ENCODE results near the gene HEPHL1.

The HEPHL1 gene

DNA sequence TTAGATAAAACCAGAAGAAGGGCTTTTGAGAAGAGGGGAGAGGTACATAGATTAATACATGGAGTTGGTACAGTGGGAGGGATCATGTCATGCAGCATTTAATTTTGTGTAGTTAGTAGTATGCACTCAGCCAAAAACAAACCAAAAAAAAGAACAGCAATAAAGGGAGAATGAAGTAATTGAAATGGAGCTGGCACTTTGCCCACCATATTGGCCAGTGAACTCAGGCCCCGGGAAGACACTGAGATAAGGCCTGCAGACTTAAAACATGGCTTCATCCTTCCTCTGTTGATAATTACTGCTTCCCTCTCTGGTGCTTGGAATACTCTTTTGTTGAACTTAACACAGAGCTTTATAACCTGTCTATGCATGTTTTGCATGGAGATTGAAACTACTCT lies 110.6 kb downstream of the HEPHL1 start:
- peak overlapping the region; percentile 98 for H3K4me3 ChIP-seq (ENCODE audit: low read length)
- H3K36me3 ChIP-seq (ENCODE audit: insufficient read depth, low read depth, low read length) = peaks cover 9% of the 10 kb centered on the region
- H3K9ac ChIP-seq (ENCODE audit: low read depth, low read length) = no peak overlapping the region; the same call in 1 of the 2 replicates
- H3K9me3 ChIP-seq (ENCODE audit: insufficient read depth, low read depth, low read length) = no peaks in the 10 kb centered on the region
- no peaks in the 10 kb centered on the region for H3K27me3 ChIP-seq (ENCODE audit: insufficient read depth, low read length)
- H3K27ac ChIP-seq (ENCODE audit: low read length) = no peak overlapping the region
- peaks cover 49% of the 10 kb centered on the region for H3K4me1 ChIP-seq (ENCODE audit: insufficient read depth, low read length)

DNA sequence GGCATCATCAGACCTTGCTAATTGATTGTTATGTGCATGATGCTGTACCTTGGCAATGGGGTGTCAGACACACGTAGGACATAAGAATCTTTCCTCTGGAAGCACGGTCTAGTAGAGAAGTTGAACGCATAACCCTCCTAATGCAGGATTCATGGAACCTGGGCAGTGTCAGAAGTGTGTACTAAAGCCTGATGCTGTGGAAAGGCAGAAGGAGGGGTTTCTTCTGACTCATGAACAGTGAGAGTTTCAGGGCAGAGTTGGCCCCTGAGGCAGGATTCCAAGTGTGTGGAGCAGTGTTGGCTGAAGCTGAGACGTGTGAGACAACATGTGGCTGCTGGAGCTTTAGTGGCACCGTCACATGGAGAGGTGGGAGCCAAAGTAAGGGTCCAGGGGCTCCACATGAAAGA lies 111.0 kb downstream of the HEPHL1 start:
- Histone ChIP-seq H3K4me3 (ENCODE audit: low read length) (peak overlapping the region; percentile 98), H3K4me1 (ENCODE audit: insufficient read depth, low read length) (peaks cover 49% of the 10 kb centered on the region), H3K27me3 (ENCODE audit: insufficient read depth, low read length) (no peaks in the 10 kb centered on the region), H3K36me3 (ENCODE audit: insufficient read depth, low read depth, low read length) (peaks cover 9% of the 10 kb centered on the region), H3K9ac (ENCODE audit: low read depth, low read length) (no peak overlapping the region; the same call in 1 of the 2 replicates), H3K9me3 (ENCODE audit: insufficient read depth, low read depth, low read length) (no peaks in the 10 kb centered on the region), H3K27ac (ENCODE audit: low read length) (no peak overlapping the region)

DNA sequence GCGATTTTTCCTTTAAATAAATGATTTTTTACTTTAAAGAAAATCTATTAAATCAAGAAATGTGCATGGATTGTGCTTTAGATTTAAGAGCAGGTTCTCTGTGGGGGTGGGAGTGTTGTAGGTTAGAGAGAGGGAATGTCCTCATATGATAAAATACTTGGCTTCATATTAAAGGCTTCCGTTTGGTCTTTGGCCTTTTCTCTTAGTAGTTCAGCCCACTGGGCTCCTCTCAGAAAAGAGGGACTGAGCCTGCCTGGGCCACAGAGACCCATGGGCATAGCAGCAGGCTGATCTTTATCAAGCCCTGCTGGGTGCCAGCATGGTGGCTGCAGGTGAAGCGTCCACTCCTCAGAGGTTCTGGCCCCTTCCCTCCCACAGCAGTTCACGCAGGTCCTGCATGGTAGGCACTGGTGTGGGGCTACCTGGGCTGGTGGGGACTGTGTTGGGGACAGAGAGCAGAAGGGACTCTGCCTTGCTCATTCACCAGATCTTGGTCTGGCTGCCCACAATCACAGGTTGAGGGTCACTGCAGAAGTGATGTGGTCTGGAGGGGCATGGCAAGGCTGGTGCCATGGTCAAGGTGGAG lies 111.8 kb downstream of the HEPHL1 start:
- peaks cover 47% of the 10 kb centered on the region for H3K4me1 ChIP-seq (ENCODE audit: insufficient read depth, low read length)
- H3K27ac ChIP-seq (ENCODE audit: low read length) = no peak overlapping the region
- no peaks in the 10 kb centered on the region for H3K9me3 ChIP-seq (ENCODE audit: insufficient read depth, low read depth, low read length)
- peaks cover 9% of the 10 kb centered on the region for H3K36me3 ChIP-seq (ENCODE audit: insufficient read depth, low read depth, low read length)
- no peak overlapping the region for H3K9ac ChIP-seq (ENCODE audit: low read depth, low read length)
- no peaks in the 10 kb centered on the region for H3K27me3 ChIP-seq (ENCODE audit: insufficient read depth, low read length)
- peak overlapping the region; percentile 98; the same call in 1 of the 2 replicates for H3K4me3 ChIP-seq (ENCODE audit: low read length)

DNA sequence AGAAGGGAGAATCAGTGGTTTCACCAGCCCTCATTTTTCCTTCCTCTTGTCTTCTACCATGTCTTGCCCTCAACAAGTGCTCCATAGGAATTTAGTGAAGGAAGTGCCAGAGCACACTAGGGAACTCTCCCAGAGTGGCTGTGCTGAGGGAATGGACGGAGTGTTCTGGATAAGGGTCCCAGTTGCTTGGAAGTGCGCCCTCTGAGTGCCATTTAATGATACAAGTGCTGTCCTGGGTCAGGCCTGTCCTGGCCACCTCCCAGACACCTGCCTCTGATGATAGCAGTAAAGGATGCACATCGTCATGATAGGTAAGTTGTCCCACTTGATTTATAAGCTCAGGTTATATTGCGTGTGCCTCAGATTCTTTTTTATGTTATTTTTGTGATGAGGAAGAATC lies 112.6 kb downstream of the HEPHL1 start:
- H3K4me1 ChIP-seq (ENCODE audit: insufficient read depth, low read length) = peaks cover 48% of the 10 kb centered on the region
- no peak overlapping the region for H3K9ac ChIP-seq (ENCODE audit: low read depth, low read length)
- no peak overlapping the region for H3K27ac ChIP-seq (ENCODE audit: low read length)
- no peaks in the 10 kb centered on the region for H3K27me3 ChIP-seq (ENCODE audit: insufficient read depth, low read length)
- H3K9me3 ChIP-seq (ENCODE audit: insufficient read depth, low read depth, low read length) = no peaks in the 10 kb centered on the region
- H3K36me3 ChIP-seq (ENCODE audit: insufficient read depth, low read depth, low read length) = peaks cover 9% of the 10 kb centered on the region
- H3K4me3 ChIP-seq (ENCODE audit: low read length) = no peak overlapping the region

DNA sequence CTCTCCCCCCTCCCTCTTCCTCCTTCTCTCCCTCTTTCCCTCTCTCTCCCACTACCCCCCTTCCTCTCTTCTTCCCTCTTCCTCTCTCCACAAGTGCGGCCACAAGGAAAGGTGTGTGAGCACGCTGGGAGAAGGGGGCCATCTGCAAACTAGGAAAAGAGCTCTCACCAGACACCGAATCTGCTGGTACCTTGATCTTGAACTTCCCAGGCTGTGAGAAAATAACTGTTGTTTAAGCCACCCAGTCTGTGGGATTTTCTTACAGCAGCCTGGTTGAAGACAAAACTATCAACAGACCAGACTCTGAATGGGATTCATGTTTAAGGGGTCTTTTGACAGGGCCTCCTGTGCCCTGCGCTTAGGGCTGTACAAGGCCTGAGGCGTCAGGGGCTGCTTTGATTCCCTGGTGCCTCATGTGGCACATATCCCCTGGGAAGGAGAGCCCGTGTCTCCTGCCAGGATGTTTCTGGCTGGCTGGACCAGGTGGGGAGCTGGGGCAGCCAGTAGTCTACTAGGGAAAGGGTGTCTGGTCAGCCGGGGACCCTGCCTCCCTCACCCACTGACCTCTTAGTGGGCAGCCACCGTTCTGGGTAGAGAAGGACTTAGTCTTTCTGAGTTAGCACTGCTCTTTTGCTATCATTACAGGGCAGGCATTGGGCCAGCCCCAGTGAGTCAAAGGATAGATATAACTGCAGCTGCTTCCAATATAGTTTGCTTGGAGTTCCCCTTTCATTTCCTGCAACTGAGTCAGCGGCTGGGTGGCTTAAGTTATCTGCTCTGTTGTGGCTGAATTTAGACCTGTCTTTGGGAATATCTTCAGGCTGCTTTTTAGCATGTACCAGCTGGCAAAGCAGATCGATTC lies 113.7 kb downstream of the HEPHL1 start:
- no peaks in the 10 kb centered on the region for H3K9me3 ChIP-seq (ENCODE audit: insufficient read depth, low read depth, low read length)
- H3K4me3 ChIP-seq (ENCODE audit: low read length) = no peak overlapping the region
- H3K4me1 ChIP-seq (ENCODE audit: insufficient read depth, low read length) = peaks cover 55% of the 10 kb centered on the region
- no peak overlapping the region for H3K9ac ChIP-seq (ENCODE audit: low read depth, low read length)
- no peaks in the 10 kb centered on the region for H3K27me3 ChIP-seq (ENCODE audit: insufficient read depth, low read length)
- peaks cover 9% of the 10 kb centered on the region for H3K36me3 ChIP-seq (ENCODE audit: insufficient read depth, low read depth, low read length)
- H3K27ac ChIP-seq (ENCODE audit: low read length) = no peak overlapping the region

DNA sequence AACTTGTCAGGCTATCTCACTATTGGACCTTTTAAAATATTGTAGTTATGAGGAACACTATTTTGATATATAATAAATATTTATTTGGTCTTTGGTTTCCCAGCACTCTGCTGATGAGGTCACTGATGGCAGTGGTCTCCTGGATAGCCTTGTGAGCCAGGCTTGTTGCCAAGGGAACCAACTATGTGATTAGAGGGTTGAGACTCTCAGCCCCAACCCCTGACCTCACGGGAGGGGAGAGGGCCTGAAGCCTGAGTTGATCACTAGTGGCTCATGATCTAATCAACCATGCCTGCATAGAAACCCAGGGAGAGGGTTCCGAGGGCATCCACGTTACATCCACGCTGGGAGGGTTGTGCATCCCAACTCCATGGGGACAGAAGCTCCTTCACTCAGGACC lies 118.3 kb downstream of the HEPHL1 start:
- peaks cover 39% of the 10 kb centered on the region; the same call in 1 of the 2 replicates for H3K4me1 ChIP-seq (ENCODE audit: insufficient read depth, low read length)
- peaks cover 9% of the 10 kb centered on the region for H3K36me3 ChIP-seq (ENCODE audit: insufficient read depth, low read depth, low read length)
- no peak overlapping the region for H3K4me3 ChIP-seq (ENCODE audit: low read length)
- H3K27ac ChIP-seq (ENCODE audit: low read length) = no peak overlapping the region
- H3K27me3 ChIP-seq (ENCODE audit: insufficient read depth, low read length) = no peaks in the 10 kb centered on the region
- H3K9ac ChIP-seq (ENCODE audit: low read depth, low read length) = no peak overlapping the region
- H3K9me3 ChIP-seq (ENCODE audit: insufficient read depth, low read depth, low read length) = no peaks in the 10 kb centered on the region

DNA sequence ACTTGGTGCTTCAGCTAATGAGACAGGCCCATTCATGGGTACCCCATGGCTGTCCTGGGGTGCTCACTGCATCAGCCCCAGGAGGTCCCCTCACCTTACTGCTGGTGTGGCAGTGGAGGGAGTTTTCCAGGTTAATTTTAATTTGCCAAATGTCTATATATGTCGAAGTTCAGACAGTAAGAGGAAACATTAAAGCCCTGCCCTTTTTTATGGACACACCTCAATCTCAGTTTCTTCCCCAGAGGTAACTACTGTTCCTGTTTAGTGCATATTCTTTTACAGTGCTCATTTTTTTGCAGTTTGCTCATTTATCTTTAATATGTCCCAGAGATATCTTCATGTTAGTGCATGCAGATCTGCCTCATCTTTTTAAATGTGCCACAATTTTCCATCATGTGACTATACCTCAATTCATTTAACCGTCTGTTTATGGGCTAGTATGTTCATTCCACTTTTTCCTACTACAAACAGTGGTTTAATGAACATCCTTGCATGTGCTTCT lies 119.1 kb downstream of the HEPHL1 start:
- H3K27ac ChIP-seq (ENCODE audit: low read length) = no peak overlapping the region
- no peaks in the 10 kb centered on the region for H3K27me3 ChIP-seq (ENCODE audit: insufficient read depth, low read length)
- no peak overlapping the region for H3K4me3 ChIP-seq (ENCODE audit: low read length)
- peaks cover 34% of the 10 kb centered on the region; the same call in 1 of the 2 replicates for H3K4me1 ChIP-seq (ENCODE audit: insufficient read depth, low read length)
- no peaks in the 10 kb centered on the region for H3K9me3 ChIP-seq (ENCODE audit: insufficient read depth, low read depth, low read length)
- no peak overlapping the region for H3K9ac ChIP-seq (ENCODE audit: low read depth, low read length)
- H3K36me3 ChIP-seq (ENCODE audit: insufficient read depth, low read depth, low read length) = peaks cover 9% of the 10 kb centered on the region

DNA sequence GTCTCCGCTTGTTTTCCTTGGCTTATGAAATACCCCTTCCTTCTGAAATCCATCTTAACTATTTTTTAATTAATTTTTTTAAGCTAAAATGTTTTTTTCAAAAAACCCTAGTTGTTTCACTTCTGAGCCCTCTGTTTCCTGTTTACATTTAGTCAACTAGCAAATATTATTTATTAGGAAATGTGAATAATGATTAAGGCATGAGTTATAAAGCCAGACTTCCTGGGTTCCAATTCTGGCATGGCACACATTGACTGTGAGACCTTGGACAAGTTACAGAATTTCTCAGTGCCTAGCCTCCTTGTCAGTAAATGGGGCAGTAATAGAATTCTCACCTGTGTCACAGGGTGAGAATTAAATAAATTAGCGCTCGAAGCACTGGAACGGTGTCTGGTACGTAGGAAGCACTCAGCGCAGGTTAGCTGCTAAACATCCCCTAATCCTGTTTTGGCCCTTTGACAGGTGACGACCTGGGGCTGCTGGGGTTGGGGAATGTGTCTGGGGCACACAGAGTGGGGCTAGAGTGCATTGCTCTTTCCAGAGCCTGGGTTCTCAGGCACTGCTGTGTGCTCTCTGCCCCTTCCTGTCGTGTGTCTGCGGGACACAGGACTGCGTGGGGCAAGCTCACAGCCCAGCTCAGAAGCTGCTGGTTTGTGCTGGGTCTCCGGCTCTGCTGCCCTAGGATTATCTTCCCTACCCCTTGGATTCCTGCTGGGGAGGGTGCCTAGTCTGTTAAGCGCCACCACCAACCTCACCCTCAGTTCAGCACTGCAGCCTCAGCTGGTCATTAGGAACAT lies 120.6 kb downstream of the HEPHL1 start:
- Histone ChIP-seq H3K4me1 (ENCODE audit: insufficient read depth, low read length) (peaks cover 32% of the 10 kb centered on the region; the same call in 1 of the 2 replicates), H3K9ac (ENCODE audit: low read depth, low read length) (no peak overlapping the region), H3K36me3 (ENCODE audit: insufficient read depth, low read depth, low read length) (peaks cover 12% of the 10 kb centered on the region; the same call in 1 of the 2 replicates), H3K4me3 (ENCODE audit: low read length) (no peak overlapping the region), H3K27me3 (ENCODE audit: insufficient read depth, low read length) (no peaks in the 10 kb centered on the region), H3K9me3 (ENCODE audit: insufficient read depth, low read depth, low read length) (no peaks in the 10 kb centered on the region), H3K27ac (ENCODE audit: low read length) (no peak overlapping the region)

DNA sequence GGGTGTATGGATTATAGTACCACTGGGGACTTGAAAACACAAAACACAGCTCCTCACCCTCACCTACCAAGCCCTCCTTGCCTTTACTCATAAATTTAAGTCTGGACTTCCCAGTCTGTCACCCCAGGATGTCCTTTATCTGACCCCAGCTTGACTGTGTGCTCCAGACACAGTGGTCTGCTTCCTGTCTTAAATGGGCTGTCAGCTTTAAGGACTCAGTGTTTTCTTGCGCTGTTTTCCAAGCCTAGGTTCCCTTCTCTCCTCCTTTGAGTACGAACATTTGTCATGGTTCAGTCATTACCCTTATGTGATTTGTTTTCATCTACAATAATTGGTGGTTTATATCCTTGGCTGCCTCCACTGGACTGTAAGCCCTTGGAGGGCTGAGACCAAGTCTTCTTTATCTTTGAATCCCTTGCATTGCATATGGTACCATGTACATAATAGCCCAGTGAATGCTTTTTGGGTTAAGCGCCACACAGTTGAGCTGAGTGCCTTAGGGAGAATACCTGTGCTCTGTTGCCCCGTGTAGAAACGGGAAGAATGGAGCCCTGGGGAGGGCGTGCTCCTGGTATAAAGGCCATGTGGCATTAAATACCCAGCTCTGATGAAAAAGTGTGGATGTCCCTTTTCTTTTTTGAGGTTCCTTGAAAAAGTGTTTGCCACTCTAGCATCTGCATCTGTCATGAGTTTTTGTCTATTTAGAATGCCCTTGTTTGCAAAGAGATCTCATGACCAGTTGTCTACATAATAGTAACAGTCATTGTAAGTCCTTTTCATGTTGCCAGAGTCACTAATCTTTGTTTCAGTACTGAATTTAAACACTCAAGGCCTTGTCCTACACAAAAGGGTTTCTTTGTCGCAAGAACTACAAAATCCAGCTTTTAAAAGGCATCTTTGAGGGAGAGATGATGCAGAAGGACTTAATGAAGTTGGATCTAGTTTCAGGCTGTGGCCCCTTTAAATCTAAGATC lies 121.4 kb downstream of the HEPHL1 start:
- Histone ChIP-seq H3K4me3 (ENCODE audit: low read length) (no peak overlapping the region), H3K9me3 (ENCODE audit: insufficient read depth, low read depth, low read length) (no peaks in the 10 kb centered on the region), H3K4me1 (ENCODE audit: insufficient read depth, low read length) (peaks cover 32% of the 10 kb centered on the region; the same call in 1 of the 2 replicates), H3K27ac (ENCODE audit: low read length) (no peak overlapping the region), H3K9ac (ENCODE audit: low read depth, low read length) (no peak overlapping the region), H3K27me3 (ENCODE audit: insufficient read depth, low read length) (no peaks in the 10 kb centered on the region), H3K36me3 (ENCODE audit: insufficient read depth, low read depth, low read length) (peaks cover 12% of the 10 kb centered on the region; the same call in 1 of the 2 replicates)

DNA sequence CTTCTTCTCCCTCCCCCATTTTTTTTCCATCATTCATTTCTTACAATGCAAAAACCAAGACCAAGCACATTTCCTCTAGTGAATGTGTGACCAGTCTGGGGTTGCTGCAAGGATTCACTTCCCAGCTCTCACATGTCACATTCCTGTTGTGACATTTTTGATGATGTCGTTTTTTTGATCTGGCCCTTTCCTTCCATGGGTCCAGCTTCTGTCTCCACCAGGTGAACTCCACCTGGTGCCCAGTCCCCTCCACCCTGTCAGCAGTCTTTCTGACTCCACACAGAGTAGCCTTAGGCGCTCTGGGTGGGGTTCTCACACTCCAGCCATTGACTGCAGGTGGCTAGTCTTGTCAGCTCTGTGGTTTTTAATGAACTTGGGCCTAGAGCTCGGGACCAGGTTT lies 123.1 kb downstream of the HEPHL1 start:
- Histone ChIP-seq H3K36me3 (ENCODE audit: insufficient read depth, low read depth, low read length) (peaks cover 12% of the 10 kb centered on the region; the same call in 1 of the 2 replicates), H3K27me3 (ENCODE audit: insufficient read depth, low read length) (no peaks in the 10 kb centered on the region), H3K9ac (ENCODE audit: low read depth, low read length) (no peak overlapping the region), H3K27ac (ENCODE audit: low read length) (no peak overlapping the region), H3K9me3 (ENCODE audit: insufficient read depth, low read depth, low read length) (no peaks in the 10 kb centered on the region), H3K4me1 (ENCODE audit: insufficient read depth, low read length) (peaks cover 29% of the 10 kb centered on the region; the same call in 1 of the 2 replicates), H3K4me3 (ENCODE audit: low read length) (no peak overlapping the region)
